ENCODE data around the gene SNW1.
"Not testable (repeated sequence)": the region's sequence is repeated elsewhere in the genome, so short reads cannot be mapped to it uniquely, and the experiment has no call there.

SNW1 gene

GRCh38 chr14:77752266-77752665 is 8.7 kb downstream of the SNW1 start:
- no peak for DNase-seq (ENCODE audit: low read depth in 2 of 2)

- DNase-seq (ENCODE audit: low read depth in 2 of 2): not testable (repeated sequence)
Measured at GRCh38 chr14:77747425-77747824, 13.5 kb downstream of the SNW1 start.

- no peak for DNase-seq (ENCODE audit: low read depth in 2 of 2)
Measured at GRCh38 chr14:77746064-77746702, 14.8 kb downstream of the SNW1 start.

- DNase-seq (ENCODE audit: low read depth in 2 of 2): no peak
Measured at GRCh38 chr14:77741438-77741837, 19.5 kb downstream of the SNW1 start.

- DNase-seq (ENCODE audit: low read depth in 2 of 2): no peak
Measured at GRCh38 chr14:77738559-77739250, 22.3 kb downstream of the SNW1 start.

- DNase-seq (ENCODE audit: low read depth in 2 of 2): no peak
Measured at GRCh38 chr14:77730976-77731497, 29.9 kb downstream of the SNW1 start.

- DNase-seq (ENCODE audit: low read depth in 2 of 2): no peak
Measured at GRCh38 chr14:77722301-77722700, 38.7 kb downstream of the SNW1 start.

- DNase-seq (ENCODE audit: low read depth in 2 of 2): no peak
Measured at GRCh38 chr14:77721437-77721836, 39.5 kb downstream of the SNW1 start.

GRCh38 chr14:77717608-77718305 is 43.2 kb downstream of the SNW1 start:
- DNase-seq (ENCODE audit: low read depth in 2 of 2): no peak

GRCh38 chr14:77714926-77715325 is 46.0 kb downstream of the SNW1 start:
- no peak for DNase-seq (ENCODE audit: low read depth in 2 of 2)

- no peak for DNase-seq (ENCODE audit: low read depth in 2 of 2)
Measured at GRCh38 chr14:77710364-77710763, 50.6 kb downstream of the SNW1 start.

GRCh38 chr14:77709412-77709811 is 51.5 kb downstream of the SNW1 start:
- DNase-seq (ENCODE audit: low read depth in 2 of 2): no peak

- no peak for DNase-seq (ENCODE audit: low read depth in 2 of 2)
Measured at GRCh38 chr14:77708749-77709148, 52.2 kb downstream of the SNW1 start.

- DNase-seq (ENCODE audit: low read depth in 2 of 2): peak; percentile 62 to 77
Measured at GRCh38 chr14:77707724-77708408, 53.1 kb downstream of the SNW1 start, which contains the start of the genes ALKBH1 and SLIRP. ALKBH1 (minus strand) TSS chr14:77708023; CDS start chr14:77708004, 19 bp downstream. SLIRP (plus strand) TSS chr14:77708103; CDS start chr14:77708112, 9 bp downstream.

GRCh38 chr14:77707355-77707723 is 53.6 kb downstream of the SNW1 start:
- DNase-seq (ENCODE audit: low read depth in 2 of 2): peak in 1 of 2 donors; percentile 0

- no peak for DNase-seq (ENCODE audit: low read depth in 2 of 2)
Measured at GRCh38 chr14:77691259-77691658, 69.7 kb downstream of the SNW1 start.

- no peak for DNase-seq (ENCODE audit: low read depth in 2 of 2)
Measured at GRCh38 chr14:77682158-77682553, 78.8 kb downstream of the SNW1 start.

GRCh38 chr14:77681196-77682157 is 79.5 kb downstream of the SNW1 start:
- no peak for DNase-seq (ENCODE audit: low read depth in 2 of 2)

- no peak for DNase-seq (ENCODE audit: low read depth in 2 of 2)
Measured at GRCh38 chr14:77674931-77675330, 86.0 kb downstream of the SNW1 start.

- DNase-seq (ENCODE audit: low read depth in 2 of 2): no peak
Measured at GRCh38 chr14:77673193-77673592, 87.8 kb downstream of the SNW1 start.
